Measurements from ENCODE around the gene CES2.
"Not testable (repeated sequence)": the region's sequence is repeated elsewhere in the genome, so short reads cannot be mapped to it uniquely, and the experiment has no call there.

- TF ChIP-seq EZH2 (IDR thresholded peaks at IDR 0.05); POLR2AphosphoS5 (IDR thresholded peaks at IDR 0.05; ENCODE audit: borderline replicate concordance, low read depth, low read length); FOXP2 (optimal IDR thresholded peaks at IDR 0.05; ENCODE audit: control extremely low read depth, extremely low read length, insufficient read depth): not testable (repeated sequence)
These were observed 39.6 kb downstream of the CES2 start for GRCh38 chr16:66974932-66975246.

Measured in SK-N-MC (cell line).